IPS-18c (cell line): ENCODE measurements around the gene CCDC78.
"Not testable (repeated sequence)": the region's sequence is repeated elsewhere in the genome, so short reads cannot be mapped to it uniquely, and the experiment has no call there.

ENCODE experiments used
- H3K4me3 ChIP-seq: 2 replicates; pipeline ENCODE4 v1.7.0; 2013; ENCODE audit warnings: low read depth, mild to moderate bottlenecking, low read length, moderate library complexity; ENCODE audit not compliant: insufficient read depth
- H3K9me3 ChIP-seq: one replicate; pipeline ENCODE4 v1.6.1; 2013; ENCODE audit warnings: mild to moderate bottlenecking, low read length, moderate library complexity; ENCODE audit not compliant: control insufficient read depth, insufficient read depth

The CCDC78 gene

GRCh38 chr16:763369-764183 lies 37.3 kb upstream of the CCDC78 start:
- no peaks in the 10 kb centered on the region for H3K9me3 ChIP-seq
- H3K4me3 ChIP-seq, result no peak overlapping the region

GRCh38 chr16:762595-763268 lies 36.5 kb upstream of the CCDC78 start:
- H3K4me3 ChIP-seq, result no peak overlapping the region
- H3K9me3 ChIP-seq, result no peaks in the 10 kb centered on the region

GRCh38 chr16:761625-762513 lies 35.6 kb upstream of the CCDC78 start:
- Histone ChIP-seq H3K9me3 (no peaks in the 10 kb centered on the region), H3K4me3 (no peak overlapping the region)

GRCh38 chr16:760545-761343 lies 34.5 kb upstream of the CCDC78 start, which contains the start of gene MSLN:
Gene MSLN, plus strand, starts transcription at chr16:760734. Its CDS starts 1,947 bp downstream, at chr16:762681.
- H3K4me3 ChIP-seq, result no peak within 1 kb of the TSS
- no peaks in the 10 kb centered on the region for H3K9me3 ChIP-seq

- no peaks in the 10 kb centered on the region for H3K9me3 ChIP-seq
- H3K4me3 ChIP-seq, result no peak overlapping the region
Observed at GRCh38 chr16:760065-760464, 33.8 kb upstream of the CCDC78 start.

GRCh38 chr16:759110-759910 lies 33.1 kb upstream of the CCDC78 start:
- Histone ChIP-seq H3K9me3 (no peaks in the 10 kb centered on the region), H3K4me3 (no peak overlapping the region)

GRCh38 chr16:756428-756827 lies 30.2 kb upstream of the CCDC78 start:
- H3K4me3 ChIP-seq, result no peak overlapping the region

GRCh38 chr16:754656-755055 lies 28.4 kb upstream of the CCDC78 start:
- Histone ChIP-seq H3K4me3 (no peak overlapping the region), H3K9me3 (no peaks in the 10 kb centered on the region)

More at GRCh38 chr16:756428-756827, 30.2 kb upstream of the CCDC78 start:
- no peaks in the 10 kb centered on the region for H3K9me3 ChIP-seq

- not testable (repeated sequence) for H3K9me3 ChIP-seq
Observed at GRCh38 chr16:754121-754607, 27.9 kb upstream of the CCDC78 start.

GRCh38 chr16:752007-752312 lies 25.7 kb upstream of the CCDC78 start:
- Histone ChIP-seq H3K4me3 (no peak overlapping the region), H3K9me3 (no peaks in the 10 kb centered on the region)

More at GRCh38 chr16:754121-754607, 27.9 kb upstream of the CCDC78 start:
- H3K4me3 ChIP-seq, result not testable (repeated sequence)

GRCh38 chr16:751152-752006 lies 25.1 kb upstream of the CCDC78 start:
- H3K4me3 ChIP-seq, result no peak overlapping the region
- H3K9me3 ChIP-seq, result no peaks in the 10 kb centered on the region

- no peak overlapping the region for H3K4me3 ChIP-seq
Observed at GRCh38 chr16:750485-750884, 24.2 kb upstream of the CCDC78 start.

GRCh38 chr16:749010-749409 lies 22.8 kb upstream of the CCDC78 start:
- no peaks in the 10 kb centered on the region for H3K9me3 ChIP-seq
- H3K4me3 ChIP-seq, result no peak overlapping the region

More at GRCh38 chr16:750485-750884, 24.2 kb upstream of the CCDC78 start:
- no peaks in the 10 kb centered on the region for H3K9me3 ChIP-seq

GRCh38 chr16:747978-748746 lies 21.9 kb upstream of the CCDC78 start:
- no peak overlapping the region for H3K4me3 ChIP-seq
- H3K9me3 ChIP-seq, result no peaks in the 10 kb centered on the region

GRCh38 chr16:746637-747036 lies 20.4 kb upstream of the CCDC78 start:
- H3K4me3 ChIP-seq, result no peak overlapping the region
- H3K9me3 ChIP-seq, result no peaks in the 10 kb centered on the region
